Measurements from ENCODE around the gene UPK1A. TPM values are rescaled to one million over a fixed set of nuclear protein-coding genes. Genes with fewer than 3 reads are reported as not detected.
A peak's percentile ranks its signal among the peaks of the same experiment; 100 is the strongest.
"Not testable (repeated sequence)": the region's sequence is repeated elsewhere in the genome, so short reads cannot be mapped to it uniquely, and the experiment has no call there.

The UPK1A gene
- polyA plus RNA-seq, 4 donors = 0.07 TPM; not detected in 3

- Histone ChIP-seq H3K27me3 (ENCODE audit: control insufficient read depth in 3 of 3, insufficient read depth in 3 of 3, low read length in 3 of 3) (no peaks in the 10 kb centered on the region), H3K4me1 (ENCODE audit: control insufficient read depth in 3 of 3, insufficient read depth in 2 of 3, low read depth in 1 of 3, low read length in 2 of 3) (no peaks in the 10 kb centered on the region), H3K36me3 (ENCODE audit: control insufficient read depth in 3 of 3, insufficient read depth in 2 of 3, low read depth in 1 of 3, low read length in 3 of 3) (no peaks in the 10 kb centered on the region), H3K9me3 (ENCODE audit: control insufficient read depth in 2 of 2, insufficient read depth in 1 of 2, low read depth in 1 of 2, low read length in 1 of 2) (no peaks in the 10 kb centered on the region), H3K4me3 (ENCODE audit: low read depth in 1 of 3, low read length in 3 of 3) (no peak overlapping the region), H3K27ac (ENCODE audit: low read depth in 1 of 3, low read length in 2 of 3) (no peak overlapping the region)
- no peak for FAIRE-seq
- WGBS, 3 donors = 67 to 87% (median 68%) methylated on average over 4 of the region's 4 CpGs
- no peak for DNase-seq
Observed at GRCh38 chr19:35689836-35690235, 23.5 kb downstream of the UPK1A start.

GRCh38 chr19:35691106-35691505 lies 24.8 kb downstream of the UPK1A start:
- FAIRE-seq = not testable (repeated sequence)

GRCh38 chr19:35692010-35692409 lies 25.7 kb downstream of the UPK1A start:
- DNase-seq (no peak), FAIRE-seq (no peak)
- Histone ChIP-seq H3K27ac (ENCODE audit: low read depth in 1 of 3, low read length in 2 of 3) (no peak overlapping the region), H3K4me1 (ENCODE audit: control insufficient read depth in 3 of 3, insufficient read depth in 2 of 3, low read depth in 1 of 3, low read length in 2 of 3) (no peaks in the 10 kb centered on the region), H3K4me3 (ENCODE audit: low read depth in 1 of 3, low read length in 3 of 3) (no peak overlapping the region), H3K36me3 (ENCODE audit: control insufficient read depth in 3 of 3, insufficient read depth in 2 of 3, low read depth in 1 of 3, low read length in 3 of 3) (no peaks in the 10 kb centered on the region), H3K9me3 (ENCODE audit: control insufficient read depth in 2 of 2, insufficient read depth in 1 of 2, low read depth in 1 of 2, low read length in 1 of 2) (no peaks in the 10 kb centered on the region), H3K27me3 (ENCODE audit: control insufficient read depth in 3 of 3, insufficient read depth in 3 of 3, low read length in 3 of 3) (no peaks in the 10 kb centered on the region)
- 33 to 72% (median 51%) methylated on average over 11 of the region's 11 CpGs for WGBS, 3 donors

More at GRCh38 chr19:35691106-35691505, 24.8 kb downstream of the UPK1A start:
- not testable (repeated sequence) for H3K4me3 ChIP-seq (ENCODE audit: low read depth in 1 of 3, low read length in 3 of 3); H3K27me3 ChIP-seq (ENCODE audit: control insufficient read depth in 3 of 3, insufficient read depth in 3 of 3, low read length in 3 of 3); H3K27ac ChIP-seq (ENCODE audit: low read depth in 1 of 3, low read length in 2 of 3); H3K4me1 ChIP-seq (ENCODE audit: control insufficient read depth in 3 of 3, insufficient read depth in 2 of 3, low read depth in 1 of 3, low read length in 2 of 3); H3K36me3 ChIP-seq (ENCODE audit: control insufficient read depth in 3 of 3, insufficient read depth in 2 of 3, low read depth in 1 of 3, low read length in 3 of 3); H3K9me3 ChIP-seq (ENCODE audit: control insufficient read depth in 2 of 2, insufficient read depth in 1 of 2, low read depth in 1 of 2, low read length in 1 of 2); DNase-seq
- 92 to 95% (median 95%) methylated on average over 23 to 37 of the region's 37 CpGs for WGBS, 3 donors

- Histone ChIP-seq H3K27ac (ENCODE audit: low read depth in 1 of 3, low read length in 2 of 3) (no peak overlapping the region), H3K4me1 (ENCODE audit: control insufficient read depth in 3 of 3, insufficient read depth in 2 of 3, low read depth in 1 of 3, low read length in 2 of 3) (no peaks in the 10 kb centered on the region), H3K4me3 (ENCODE audit: low read depth in 1 of 3, low read length in 3 of 3) (no peak overlapping the region), H3K36me3 (ENCODE audit: control insufficient read depth in 3 of 3, insufficient read depth in 2 of 3, low read depth in 1 of 3, low read length in 3 of 3) (no peaks in the 10 kb centered on the region), H3K9me3 (ENCODE audit: control insufficient read depth in 2 of 2, insufficient read depth in 1 of 2, low read depth in 1 of 2, low read length in 1 of 2) (no peaks in the 10 kb centered on the region), H3K27me3 (ENCODE audit: control insufficient read depth in 3 of 3, insufficient read depth in 3 of 3, low read length in 3 of 3) (no peaks in the 10 kb centered on the region)
- WGBS, 3 donors = 6 to 13% (median 10%) methylated on average over 8 of the region's 8 CpGs
- DNase-seq (no peak), FAIRE-seq (no peak)
Observed at GRCh38 chr19:35693422-35693821, 27.1 kb downstream of the UPK1A start.

- FAIRE-seq = no peak
- H3K27ac ChIP-seq (ENCODE audit: low read depth in 1 of 3, low read length in 2 of 3) = no peak overlapping the region
- 34 to 37% (median 37%) methylated on average over 8 of the region's 8 CpGs for WGBS, 3 donors
Observed at GRCh38 chr19:35693835-35694599, 27.7 kb downstream of the UPK1A start.

GRCh38 chr19:35695895-35696422 lies 29.6 kb downstream of the UPK1A start:
- Histone ChIP-seq H3K4me1 (ENCODE audit: control insufficient read depth in 3 of 3, insufficient read depth in 2 of 3, low read depth in 1 of 3, low read length in 2 of 3) (no peaks in the 10 kb centered on the region), H3K9me3 (ENCODE audit: control insufficient read depth in 2 of 2, insufficient read depth in 1 of 2, low read depth in 1 of 2, low read length in 1 of 2) (no peaks in the 10 kb centered on the region), H3K27ac (ENCODE audit: low read depth in 1 of 3, low read length in 2 of 3) (no peak overlapping the region), H3K36me3 (ENCODE audit: control insufficient read depth in 3 of 3, insufficient read depth in 2 of 3, low read depth in 1 of 3, low read length in 3 of 3) (no peaks in the 10 kb centered on the region), H3K4me3 (ENCODE audit: low read depth in 1 of 3, low read length in 3 of 3) (no peak overlapping the region), H3K27me3 (ENCODE audit: control insufficient read depth in 3 of 3, insufficient read depth in 3 of 3, low read length in 3 of 3) (no peaks in the 10 kb centered on the region)
- DNase-seq (no peak), FAIRE-seq (no peak)
- 68 to 87% (median 70%) methylated on average over 2 of the region's 2 CpGs for WGBS, 3 donors

More at GRCh38 chr19:35693835-35694599, 27.7 kb downstream of the UPK1A start:
- no peak overlapping the region for H3K4me3 ChIP-seq (ENCODE audit: low read depth in 1 of 3, low read length in 3 of 3)
- H3K9me3 ChIP-seq (ENCODE audit: control insufficient read depth in 2 of 2, insufficient read depth in 1 of 2, low read depth in 1 of 2, low read length in 1 of 2) = no peaks in the 10 kb centered on the region
- peak; percentile 93 to 94 for DNase-seq
- no peaks in the 10 kb centered on the region for H3K27me3 ChIP-seq (ENCODE audit: control insufficient read depth in 3 of 3, insufficient read depth in 3 of 3, low read length in 3 of 3)
- no peaks in the 10 kb centered on the region for H3K36me3 ChIP-seq (ENCODE audit: control insufficient read depth in 3 of 3, insufficient read depth in 2 of 3, low read depth in 1 of 3, low read length in 3 of 3)
- H3K4me1 ChIP-seq (ENCODE audit: control insufficient read depth in 3 of 3, insufficient read depth in 2 of 3, low read depth in 1 of 3, low read length in 2 of 3) = no peaks in the 10 kb centered on the region

- Histone ChIP-seq H3K9me3 (ENCODE audit: control insufficient read depth in 2 of 2, insufficient read depth in 1 of 2, low read depth in 1 of 2, low read length in 1 of 2) (no peaks in the 10 kb centered on the region), H3K27ac (ENCODE audit: low read depth in 1 of 3, low read length in 2 of 3) (no peak overlapping the region), H3K27me3 (ENCODE audit: control insufficient read depth in 3 of 3, insufficient read depth in 3 of 3, low read length in 3 of 3) (no peaks in the 10 kb centered on the region), H3K4me1 (ENCODE audit: control insufficient read depth in 3 of 3, insufficient read depth in 2 of 3, low read depth in 1 of 3, low read length in 2 of 3) (peaks cover 0 to under 1% (median 0%) of the 10 kb centered on the region in 3 donors), H3K36me3 (ENCODE audit: control insufficient read depth in 3 of 3, insufficient read depth in 2 of 3, low read depth in 1 of 3, low read length in 3 of 3) (no peaks in the 10 kb centered on the region), H3K4me3 (ENCODE audit: low read depth in 1 of 3, low read length in 3 of 3) (no peak overlapping the region)
- 44 to 67% (median 53%) methylated on average over 4 of the region's 4 CpGs for WGBS, 3 donors
- FAIRE-seq = no peak
- DNase-seq = no peak
Observed at GRCh38 chr19:35696835-35697234, 30.5 kb downstream of the UPK1A start.

- 0 to 1% (median 0%) methylated on average over 45 to 50 of the region's 50 CpGs for WGBS, 3 donors
- peaks cover 0 to 9% (median 0%) of the 10 kb centered on the region in 3 donors for H3K4me1 ChIP-seq (ENCODE audit: control insufficient read depth in 3 of 3, insufficient read depth in 2 of 3, low read depth in 1 of 3, low read length in 2 of 3)
- peaks cover 0 to 15% (median 0%) of the 10 kb centered on the region in 3 donors for H3K27me3 ChIP-seq (ENCODE audit: control insufficient read depth in 3 of 3, insufficient read depth in 3 of 3, low read length in 3 of 3)
- H3K27ac ChIP-seq (ENCODE audit: low read depth in 1 of 3, low read length in 2 of 3) = peak overlapping the region in 1 of 3 donors; percentile 7
- no peaks in the 10 kb centered on the region for H3K36me3 ChIP-seq (ENCODE audit: control insufficient read depth in 3 of 3, insufficient read depth in 2 of 3, low read depth in 1 of 3, low read length in 3 of 3)
- DNase-seq (peak; percentile 97 to 98), FAIRE-seq (no peak)
- no peaks in the 10 kb centered on the region for H3K9me3 ChIP-seq (ENCODE audit: control insufficient read depth in 2 of 2, insufficient read depth in 1 of 2, low read depth in 1 of 2, low read length in 1 of 2)
- peak overlapping the region; percentile 29 to 55 (median 46) for H3K4me3 ChIP-seq (ENCODE audit: low read depth in 1 of 3, low read length in 3 of 3)
Observed at GRCh38 chr19:35702223-35703012, 36.1 kb downstream of the UPK1A start.
